Sigmoid colon (tissue), 7 donors: ENCODE measurements around the gene PARS2. TPM values are rescaled to one million over a fixed set of nuclear protein-coding genes. Genes with fewer than 3 reads are reported as not detected.

Source experiments
- DNase-seq: peaks from one replicate; pipeline ENCODE4 v3.0.0-alpha.2; 2019
- H3K27ac ChIP-seq, 4 donors: fragments of 200-600 bp; sonication (generic); one replicate each; pipeline ENCODE4 v1.5.1; 2016 to 2019; ENCODE audit warnings: mild to moderate bottlenecking in 1 of 4
- H3K27me3 ChIP-seq, 3 donors: fragments of 200-600 bp; sonication (generic); one replicate each; pipeline ENCODE4 v1.5.1; 2019; ENCODE audit warnings: mild to moderate bottlenecking in 1 of 3
- H3K36me3 ChIP-seq, 4 donors: fragments of 200-600 bp; sonication (generic); one replicate each; pipeline ENCODE4 v1.5.1; 2016 to 2019
- H3K4me1 ChIP-seq, 4 donors: fragments of 200-600 bp; sonication (generic); one replicate each; pipeline ENCODE4 v1.5.1; 2017 to 2019
- H3K4me3 ChIP-seq, 4 donors: fragments of 200-600 bp; sonication (generic); one replicate each; pipeline ENCODE4 v1.5.1; 2017 to 2019; ENCODE audit warnings: mild to moderate bottlenecking in 2 of 4, moderate library complexity in 1 of 4
- H3K9me3 ChIP-seq, 4 donors: fragments of 200-600 bp in 3 of 4; sonication (generic) in 3 of 4; one replicate each; pipeline versions ENCODE4 v1.5.1 to v1.6.1; 2013 to 2019
- EP300 ChIP-seq, 4 donors: sonication (generic); formaldehyde crosslinking; IDR thresholded peaks; one replicate each; pipeline ENCODE4 v1.6.1; 2017; ENCODE audit warnings: antibody characterized with exemption in 4 of 4
- POLR2A ChIP-seq, 2 donors: fragments of 450-650 bp; IDR thresholded peaks; one replicate each; pipeline ENCODE4 v1.6.1; 2016; ENCODE audit warnings: antibody characterized with exemption in 2 of 2, mild to moderate bottlenecking in 2 of 2, moderate library complexity in 2 of 2
- POLR2AphosphoS5 ChIP-seq, 4 donors: sonication (generic); formaldehyde crosslinking; IDR thresholded peaks; one replicate each; pipeline ENCODE4 v1.6.1; 2017; ENCODE audit warnings: antibody characterized with exemption in 4 of 4
- WGBS, 2 donors: extraction: QIAGEN DNeasy Blood & Tissue Kit; methylation state at CpG; one replicate each; pipeline ENCODE4 v1.1.7; 2013; 5-methylcytosine and 5-hydroxymethylcytosine counted together
- intact Hi-C: fragments of 100-400 bp; cut with DNase I; formaldehyde crosslinking; loops from one replicate; pipeline ENCODE4 v1.15.1; 2023
- polyA plus RNA-seq, 3 donors: library from polyadenylated mRNA; stranded (reverse); fragments of 200-250 nt; gene quantifications; one replicate each; pipeline ENCODE4 v1.2.3, GENCODE V29; 2013
- total RNA-seq, 4 donors: library from RNA; depleted of rRNA; stranded (reverse); fragments of >200 nt; gene quantifications; one replicate each; pipeline ENCODE4 v1.1.0, GENCODE V29; 2016
- TF ChIP-seq, protein P1 (sequence below), 4 experiments: fragments of 450-650 bp in 3 of 4; fragments of 200-600 bp in 1 of 4; IDR thresholded peaks; one replicate each; pipeline ENCODE4 v1.5.1; 2016 to 2019; ENCODE audit warnings: antibody characterized with exemption in 4 of 4, mild to moderate bottlenecking in 3 of 4, moderate library complexity in 2 of 4
- donor health status: healthy with polysubstance abuse.
- donor health status: Bipolar disorder and iron deficiency.
- donor health status: healthy.

Gene PARS2
- total and polyA plus RNA-seq, 7 donors: 3.3 to 6.0 (median 5.1) TPM

DNA sequence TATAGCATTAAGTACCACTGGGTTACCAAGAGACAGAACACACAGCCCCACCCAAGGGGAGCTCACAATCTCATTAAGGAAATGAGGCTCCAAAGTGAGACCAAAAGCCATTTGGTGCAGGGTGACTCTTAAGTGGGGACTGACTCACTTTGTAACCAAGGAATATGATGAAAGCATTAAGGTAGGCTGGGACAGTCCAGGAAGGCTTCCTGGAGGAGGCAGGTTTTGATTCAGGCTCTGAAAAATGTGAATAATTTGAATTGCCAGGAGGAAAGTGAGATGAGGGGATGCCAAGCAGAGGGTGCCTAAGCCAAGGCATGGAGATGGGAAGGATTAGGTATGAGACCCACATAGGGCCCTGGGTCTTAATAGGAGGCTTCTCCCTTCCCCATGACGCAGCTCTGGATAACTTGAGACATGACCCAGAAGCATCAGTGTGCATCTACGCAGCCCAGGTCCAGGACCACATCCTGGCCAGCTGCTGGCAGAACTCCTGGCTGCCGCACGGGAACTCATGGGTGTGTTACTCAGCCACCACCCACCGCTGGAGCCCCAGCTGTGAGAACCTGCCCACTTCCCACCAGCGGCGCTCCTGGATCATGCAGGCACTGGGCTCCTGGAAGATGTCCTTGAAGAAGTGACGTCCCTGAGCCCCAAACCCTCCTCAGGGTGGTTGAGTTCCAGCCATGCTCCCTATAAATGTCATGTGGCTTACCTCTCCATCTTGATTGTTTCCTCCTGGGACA is 54.6 kb downstream of the PARS2 start:
- no peaks in the 10 kb centered on the region for H3K9me3 ChIP-seq
- no peak overlapping the region for H3K27ac ChIP-seq
- TF ChIP-seq, protein P1, sequence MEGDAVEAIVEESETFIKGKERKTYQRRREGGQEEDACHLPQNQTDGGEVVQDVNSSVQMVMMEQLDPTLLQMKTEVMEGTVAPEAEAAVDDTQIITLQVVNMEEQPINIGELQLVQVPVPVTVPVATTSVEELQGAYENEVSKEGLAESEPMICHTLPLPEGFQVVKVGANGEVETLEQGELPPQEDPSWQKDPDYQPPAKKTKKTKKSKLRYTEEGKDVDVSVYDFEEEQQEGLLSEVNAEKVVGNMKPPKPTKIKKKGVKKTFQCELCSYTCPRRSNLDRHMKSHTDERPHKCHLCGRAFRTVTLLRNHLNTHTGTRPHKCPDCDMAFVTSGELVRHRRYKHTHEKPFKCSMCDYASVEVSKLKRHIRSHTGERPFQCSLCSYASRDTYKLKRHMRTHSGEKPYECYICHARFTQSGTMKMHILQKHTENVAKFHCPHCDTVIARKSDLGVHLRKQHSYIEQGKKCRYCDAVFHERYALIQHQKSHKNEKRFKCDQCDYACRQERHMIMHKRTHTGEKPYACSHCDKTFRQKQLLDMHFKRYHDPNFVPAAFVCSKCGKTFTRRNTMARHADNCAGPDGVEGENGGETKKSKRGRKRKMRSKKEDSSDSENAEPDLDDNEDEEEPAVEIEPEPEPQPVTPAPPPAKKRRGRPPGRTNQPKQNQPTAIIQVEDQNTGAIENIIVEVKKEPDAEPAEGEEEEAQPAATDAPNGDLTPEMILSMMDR (IDR thresholded peaks at IDR 0.05): no peak
- TF ChIP-seq EP300 (IDR thresholded peaks at IDR 0.05) (no peak), POLR2A (IDR thresholded peaks at IDR 0.05) (no peak), POLR2AphosphoS5 (IDR thresholded peaks at IDR 0.05) (no peak)
- 81 to 86% methylated on average over 8 of the region's 8 CpGs for WGBS, 2 donors
- H3K4me3 ChIP-seq: no peak overlapping the region
- intact Hi-C loops: loop anchor here (10.0 kb wide), 1 partner anchor 215 kb away; no protein-coding TSS in a partner anchor
- no peak for DNase-seq
- peaks cover 0 to 18% (median 0%) of the 10 kb centered on the region in 4 donors for H3K36me3 ChIP-seq
- H3K27me3 ChIP-seq: no peaks in the 10 kb centered on the region
- H3K4me1 ChIP-seq: peaks cover 0 to under 1% (median 0%) of the 10 kb centered on the region in 4 donors

GRCh38 chr1:54708385-54708784 is 55.9 kb downstream of the PARS2 start:
- Histone ChIP-seq H3K27ac (no peak overlapping the region), H3K36me3 (peaks cover 0 to 23% (median 0%) of the 10 kb centered on the region in 4 donors), H3K27me3 (no peaks in the 10 kb centered on the region), H3K4me1 (no peaks in the 10 kb centered on the region), H3K4me3 (no peak overlapping the region), H3K9me3 (no peaks in the 10 kb centered on the region)
- intact Hi-C loops: no loop called here
- TF ChIP-seq, protein P1 (IDR thresholded peaks at IDR 0.05): no peak
- no peak for TF ChIP-seq POLR2A (IDR thresholded peaks at IDR 0.05)
- DNase-seq: no peak

Other genes with a start within 250 kb of the PARS2 start
- gene ACOT11, start 216.3 kb downstream of the PARS2 start, total RNA-seq: 10 to 100 TPM in 3 of 4 donors, 1 to 10 TPM in 1; 8.9 to 30.5 (median 19.8) TPM
- gene ACOT11, start 216.3 kb downstream of the PARS2 start, polyA plus RNA-seq: 10 to 100 TPM; 21.0 to 40.9 (median 31.9) TPM
- gene FAM151A, start 141.0 kb downstream of the PARS2 start, total RNA-seq: not detected
- 1 to 10 TPM; 3.2 to 5.4 (median 3.7) TPM for gene FAM151A, start 141.0 kb downstream of the PARS2 start, polyA plus RNA-seq
- gene MROH7, start 122.7 kb downstream of the PARS2 start, total RNA-seq: 10 to 100 TPM; 11.2 to 23.0 (median 15.9) TPM
- 1 to 10 TPM in 2 of 3 donors, under 1 TPM in 1; 0.69 to 4.3 (median 1.8) TPM for gene MROH7, start 122.7 kb downstream of the PARS2 start, polyA plus RNA-seq
- 10 to 100 TPM; 12.6 to 33.4 (median 27.2) TPM for gene TTC4, start 48.7 kb downstream of the PARS2 start, total RNA-seq
- gene TTC4, start 48.7 kb downstream of the PARS2 start, polyA plus RNA-seq: 10 to 100 TPM in 1 of 3 donors, 1 to 10 TPM in 2; 7.6 to 15.0 (median 9.6) TPM
- 1 to 10 TPM in 2 of 4 donors, under 1 TPM in 2; 0.81 to 1.9 (median 0.95) TPM for gene TTC22, start 36.8 kb upstream of the PARS2 start, total RNA-seq
- 10 to 100 TPM; 30.4 to 39.1 (median 33.0) TPM for gene TTC22, start 36.8 kb upstream of the PARS2 start, polyA plus RNA-seq
- 10 to 100 TPM in 1 of 4 donors, 1 to 10 TPM in 3; 4.4 to 22.1 (median 9.0) TPM for gene DHCR24, start 122.7 kb upstream of the PARS2 start, total RNA-seq
- 100 to 1,000 TPM in 1 of 3 donors, 10 to 100 TPM in 2; 12.6 to 194 (median 17.6) TPM for gene DHCR24, start 122.7 kb upstream of the PARS2 start, polyA plus RNA-seq
- gene TMEM61, start 216.1 kb upstream of the PARS2 start, total RNA-seq: under 1 TPM in 2 of 4 donors, not detected in 2; 0.41 to 0.83 TPM
- gene TMEM61, start 216.1 kb upstream of the PARS2 start, polyA plus RNA-seq: 10 to 100 TPM; 12.6 to 15.3 (median 14.9) TPM
- not detected for gene BSND, start 234.4 kb upstream of the PARS2 start, total RNA-seq
- gene BSND, start 234.4 kb upstream of the PARS2 start, polyA plus RNA-seq: not detected